HL-60/S4 treated with phorbol 12-myristate 13-acetate at 8.2 ng/mL for 4 days and 3 days (cell line): ENCODE data around the gene OBSCN.

Experiments used
- in situ Hi-C: fragments of 300-500 bp; cut with MboI; formaldehyde crosslinking; loops from 2 replicates; pipeline ENCODE4 v1.15.0; 2022; ENCODE audit warnings: low sequenced_read_pairs

OBSCN gene

DNA sequence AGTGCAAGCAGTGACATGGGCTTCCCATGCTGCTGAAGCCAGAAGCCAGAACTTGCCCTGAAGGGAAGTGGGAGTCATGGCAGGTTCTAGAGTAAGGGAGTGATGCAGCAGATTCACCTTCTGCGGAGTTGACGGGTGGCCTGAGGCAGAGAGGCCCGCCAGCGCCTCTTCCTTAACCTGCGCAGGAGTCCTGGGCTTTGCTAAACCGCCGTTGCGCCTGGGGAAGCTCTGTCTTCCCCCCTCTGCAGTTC lies 67.3 kb downstream of the OBSCN start:
- in situ Hi-C loops = no loop called here

DNA sequence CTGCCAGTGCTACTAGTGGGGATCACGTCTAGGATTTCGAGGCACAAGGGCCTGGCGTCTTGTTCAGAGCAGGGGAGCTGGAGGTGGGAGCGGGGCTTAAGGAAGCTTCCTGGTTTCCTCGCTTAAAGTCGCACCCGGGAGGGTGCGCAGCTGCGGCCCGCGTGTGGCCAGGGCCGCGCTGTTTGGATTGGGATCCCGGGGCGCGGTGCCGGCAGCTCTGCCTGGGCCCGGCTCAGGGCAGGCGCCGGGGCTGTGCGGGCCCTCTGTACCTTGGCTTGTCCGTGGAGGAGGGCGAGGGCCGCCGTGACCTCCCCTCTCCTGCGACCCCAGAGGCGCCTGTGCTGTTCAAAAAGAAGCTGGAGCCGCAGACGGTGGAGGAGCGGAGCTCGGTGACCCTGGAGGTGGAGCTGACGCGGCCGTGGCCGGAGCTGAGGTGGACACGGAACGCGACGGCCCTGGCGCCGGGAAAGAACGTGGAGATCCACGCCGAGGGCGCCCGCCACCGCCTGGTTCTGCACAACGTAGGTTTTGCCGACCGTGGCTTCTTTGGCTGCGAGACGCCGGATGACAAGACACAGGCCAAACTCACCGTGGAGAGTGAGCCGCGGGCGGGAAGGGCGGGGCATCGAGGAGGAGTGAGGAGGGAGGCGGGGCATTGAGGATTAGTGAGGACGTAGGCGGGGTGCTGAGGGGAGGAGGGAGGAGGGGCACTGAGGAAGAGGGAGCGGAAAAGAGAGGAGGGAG lies 67.8 kb downstream of the OBSCN start:
- in situ Hi-C loops = no loop called here

DNA sequence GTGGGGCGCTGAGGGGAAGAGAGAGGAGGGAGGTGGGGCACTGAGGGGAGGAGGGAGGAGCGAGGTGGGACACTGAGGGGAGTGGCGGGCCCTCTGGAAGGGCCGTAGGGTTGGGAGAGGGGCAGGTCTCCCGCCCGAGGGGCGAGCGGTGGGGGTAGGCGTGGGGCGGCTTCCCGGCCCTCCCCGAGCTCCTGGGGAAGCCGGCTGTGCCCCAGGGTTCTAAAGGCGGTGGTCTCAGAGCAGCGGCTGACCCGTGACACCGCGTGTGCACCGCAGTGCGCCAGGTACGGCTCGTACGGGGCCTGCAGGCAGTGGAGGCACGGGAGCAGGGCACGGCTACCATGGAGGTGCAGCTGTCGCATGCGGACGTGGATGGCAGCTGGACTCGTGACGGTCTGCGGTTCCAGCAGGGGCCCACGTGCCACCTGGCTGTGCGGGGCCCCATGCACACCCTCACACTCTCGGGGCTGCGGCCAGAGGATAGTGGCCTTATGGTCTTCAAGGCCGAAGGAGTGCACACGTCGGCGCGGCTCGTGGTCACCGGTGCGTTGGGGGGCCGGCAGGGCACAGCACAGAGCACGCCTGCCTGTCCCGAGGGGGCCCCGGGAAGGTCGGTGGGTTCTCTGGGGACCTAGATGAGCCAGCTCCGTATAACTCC lies 68.5 kb downstream of the OBSCN start:
- in situ Hi-C loops = no loop called here

DNA sequence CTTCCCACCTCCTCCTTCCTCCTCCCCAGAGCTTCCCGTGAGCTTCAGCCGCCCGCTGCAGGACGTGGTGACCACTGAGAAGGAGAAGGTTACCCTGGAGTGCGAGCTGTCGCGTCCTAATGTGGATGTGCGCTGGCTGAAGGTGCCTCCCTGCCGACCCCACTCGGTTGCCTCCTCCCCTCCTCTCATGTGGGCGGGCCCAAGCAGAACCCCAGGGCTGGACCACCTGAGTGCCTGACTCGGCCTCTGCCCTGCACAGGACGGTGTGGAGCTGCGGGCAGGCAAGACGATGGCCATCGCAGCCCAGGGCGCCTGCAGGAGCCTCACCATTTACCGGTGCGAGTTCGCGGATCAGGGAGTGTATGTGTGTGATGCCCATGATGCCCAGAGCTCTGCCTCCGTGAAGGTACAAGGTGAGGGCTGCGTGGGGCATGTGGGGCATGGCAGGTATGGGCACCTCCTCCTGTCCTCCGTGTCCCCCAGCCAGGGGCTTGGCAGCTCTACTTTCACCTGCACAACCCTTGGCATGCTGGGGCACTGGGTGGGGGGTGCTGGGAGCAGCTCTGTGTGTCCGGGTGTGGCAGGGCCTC lies 69.2 kb downstream of the OBSCN start:
- in situ Hi-C loops = no loop called here

DNA sequence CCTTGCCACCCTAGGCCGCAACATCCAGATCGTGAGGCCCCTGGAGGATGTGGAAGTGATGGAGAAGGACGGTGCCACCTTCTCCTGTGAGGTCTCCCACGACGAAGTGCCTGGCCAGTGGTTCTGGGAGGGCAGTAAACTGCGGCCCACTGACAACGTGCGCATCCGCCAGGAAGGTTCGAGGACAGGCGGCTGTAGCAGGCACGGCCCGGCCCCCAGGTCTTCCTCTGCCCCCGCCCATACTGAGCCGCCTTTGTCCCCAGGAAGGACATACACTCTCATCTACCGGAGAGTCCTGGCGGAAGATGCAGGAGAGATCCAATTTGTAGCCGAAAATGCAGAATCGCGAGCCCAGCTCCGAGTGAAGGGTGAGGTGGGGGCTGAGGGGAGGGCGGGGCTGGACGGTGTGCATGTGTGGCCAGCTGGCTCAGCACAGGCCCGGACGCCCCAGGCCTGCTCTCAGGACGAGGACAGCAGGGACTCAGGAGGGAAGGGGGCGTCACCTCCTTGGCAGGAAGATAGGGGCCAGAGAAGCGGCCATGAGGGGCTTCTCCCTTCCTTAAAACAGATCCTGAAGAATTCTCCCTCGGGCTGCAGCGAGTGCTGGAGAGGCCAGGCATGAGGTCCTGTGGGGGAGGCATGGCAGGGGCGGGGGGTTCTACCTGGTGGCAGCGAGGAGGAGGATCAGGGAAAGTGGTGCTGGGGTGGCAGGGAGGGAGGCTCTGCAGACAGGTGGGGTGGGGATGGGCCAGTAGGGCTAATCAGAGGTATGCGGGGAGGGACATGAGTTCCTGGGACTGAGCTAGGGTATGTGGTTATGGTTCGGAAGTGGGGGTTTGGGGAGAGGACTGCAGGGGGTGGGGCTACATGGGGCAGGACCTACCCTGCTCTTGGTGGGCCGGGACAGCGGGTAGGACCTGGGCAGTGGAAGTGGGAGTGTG lies 69.9 kb downstream of the OBSCN start:
- in situ Hi-C loops = no loop called here

DNA sequence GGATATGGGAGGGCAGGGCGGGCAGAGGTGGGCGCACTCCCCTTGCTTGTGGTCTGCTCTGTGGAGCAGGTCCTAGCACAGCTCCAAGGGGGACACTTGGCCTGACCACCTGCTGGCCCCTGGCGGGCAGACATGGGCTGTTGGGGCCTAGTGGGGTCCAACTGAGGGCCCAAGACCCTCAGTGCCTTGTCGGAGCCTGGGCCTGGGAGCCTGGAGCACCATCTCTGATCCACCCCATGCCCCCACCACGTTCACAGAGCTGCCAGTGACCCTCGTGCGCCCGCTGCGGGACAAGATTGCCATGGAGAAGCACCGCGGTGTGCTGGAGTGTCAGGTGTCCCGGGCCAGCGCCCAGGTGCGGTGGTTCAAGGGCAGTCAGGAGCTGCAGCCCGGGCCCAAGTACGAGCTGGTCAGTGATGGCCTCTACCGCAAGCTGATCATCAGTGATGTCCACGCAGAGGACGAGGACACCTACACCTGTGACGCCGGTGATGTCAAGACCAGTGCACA lies 70.6 kb downstream of the OBSCN start:
- in situ Hi-C loops = no loop called here

DNA sequence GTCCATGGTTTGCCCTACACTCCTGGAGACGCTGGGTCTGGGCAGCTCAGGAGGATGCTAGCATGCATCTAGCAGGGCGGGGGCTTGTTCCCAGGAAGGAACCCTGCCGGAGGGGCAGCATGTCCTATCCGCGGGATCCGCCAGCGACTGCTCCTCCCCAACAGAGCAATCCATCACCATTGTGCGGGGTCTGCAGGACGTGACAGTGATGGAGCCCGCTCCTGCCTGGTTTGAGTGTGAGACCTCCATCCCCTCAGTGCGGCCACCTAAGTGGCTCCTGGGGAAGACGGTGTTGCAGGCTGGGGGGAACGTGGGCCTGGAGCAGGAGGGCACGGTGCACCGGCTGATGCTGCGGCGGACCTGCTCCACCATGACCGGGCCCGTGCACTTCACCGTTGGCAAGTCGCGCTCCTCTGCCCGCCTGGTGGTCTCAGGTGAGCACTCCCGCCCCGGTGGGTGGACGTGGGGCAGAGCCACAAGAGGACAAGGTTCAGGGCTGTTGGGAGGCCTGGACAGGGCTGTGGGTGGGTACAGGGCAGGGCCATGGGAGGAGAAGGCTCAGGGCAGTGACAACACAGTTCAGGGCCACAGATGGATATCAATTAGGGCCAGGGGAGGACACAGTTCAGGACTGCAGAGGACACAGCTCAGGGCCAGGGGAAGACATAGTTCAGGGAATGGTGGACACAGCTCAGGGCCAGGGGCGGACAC lies 71.3 kb downstream of the OBSCN start:
- in situ Hi-C loops = no loop called here

DNA sequence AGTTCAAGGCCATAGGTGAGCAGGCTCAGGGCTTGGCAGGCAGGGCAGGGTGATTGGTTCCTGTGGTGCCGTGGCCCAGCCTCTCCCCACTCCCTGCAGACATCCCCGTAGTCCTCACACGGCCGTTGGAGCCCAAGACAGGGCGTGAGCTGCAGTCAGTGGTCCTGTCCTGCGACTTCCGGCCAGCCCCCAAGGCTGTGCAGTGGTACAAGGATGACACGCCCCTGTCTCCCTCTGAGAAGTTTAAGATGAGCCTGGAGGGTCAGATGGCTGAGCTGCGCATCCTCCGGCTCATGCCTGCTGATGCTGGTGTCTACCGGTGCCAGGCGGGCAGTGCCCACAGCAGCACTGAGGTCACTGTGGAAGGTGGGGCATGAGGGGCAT lies 71.9 kb downstream of the OBSCN start:
- in situ Hi-C loops = no loop called here

DNA sequence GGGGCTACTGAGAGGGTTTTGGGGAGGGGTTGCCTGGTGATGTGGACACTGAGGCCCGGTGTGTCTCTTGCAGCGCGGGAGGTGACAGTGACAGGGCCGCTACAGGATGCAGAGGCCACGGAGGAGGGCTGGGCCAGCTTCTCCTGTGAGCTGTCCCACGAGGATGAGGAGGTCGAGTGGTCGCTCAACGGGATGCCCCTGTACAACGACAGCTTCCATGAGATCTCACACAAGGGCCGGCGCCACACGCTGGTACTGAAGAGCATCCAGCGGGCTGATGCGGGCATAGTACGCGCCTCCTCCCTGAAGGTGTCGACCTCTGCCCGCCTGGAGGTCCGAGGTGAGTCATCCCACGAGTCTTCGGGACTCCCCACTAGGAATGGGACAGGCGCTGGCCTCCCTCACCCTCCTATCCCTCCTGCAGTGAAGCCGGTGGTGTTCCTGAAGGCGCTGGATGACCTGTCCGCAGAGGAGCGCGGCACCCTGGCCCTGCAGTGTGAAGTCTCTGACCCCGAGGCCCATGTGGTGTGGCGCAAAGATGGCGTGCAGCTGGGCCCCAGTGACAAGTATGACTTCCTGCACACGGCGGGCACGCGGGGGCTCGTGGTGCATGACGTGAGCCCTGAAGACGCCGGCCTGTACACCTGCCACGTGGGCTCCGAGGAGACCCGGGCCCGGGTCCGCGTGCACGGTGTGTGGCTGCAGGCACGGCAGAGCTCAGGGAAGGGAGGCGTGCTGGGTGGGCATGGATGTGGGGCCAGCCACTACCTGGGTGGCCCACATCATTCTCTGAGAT lies 72.5 kb downstream of the OBSCN start:
- in situ Hi-C loops = no loop called here

DNA sequence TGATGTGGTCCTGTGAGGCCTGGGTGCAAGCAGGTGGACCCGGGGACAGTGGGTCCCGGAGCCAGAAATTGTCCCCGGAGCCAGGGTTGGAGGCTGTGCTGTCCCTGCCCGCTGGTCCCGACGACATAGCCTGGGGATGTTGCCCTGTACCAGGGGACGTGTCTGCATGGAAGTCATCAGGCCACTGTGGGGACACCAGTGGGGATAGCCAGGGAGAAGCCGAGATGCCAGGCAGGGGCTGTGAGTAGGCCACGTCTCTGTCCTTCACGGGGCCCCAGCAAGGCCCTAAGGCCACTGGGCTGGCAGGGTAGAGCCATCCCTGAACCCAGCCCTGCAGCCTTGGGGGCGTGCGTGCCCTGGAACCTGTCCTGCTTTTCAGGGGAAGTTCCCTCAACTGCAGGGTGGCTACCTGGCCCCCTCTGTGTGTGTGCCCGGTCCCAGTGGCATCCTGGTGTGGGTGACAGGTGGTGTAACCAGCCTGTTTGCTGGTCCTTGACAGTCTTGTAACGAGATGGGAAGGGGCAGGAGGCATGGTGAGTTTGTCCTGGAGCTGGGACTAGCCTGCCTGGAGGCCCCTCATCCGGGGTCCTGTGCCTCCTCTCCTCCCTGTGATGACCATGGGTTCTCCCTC lies 73.2 kb downstream of the OBSCN start:
- in situ Hi-C loops = no loop called here

DNA sequence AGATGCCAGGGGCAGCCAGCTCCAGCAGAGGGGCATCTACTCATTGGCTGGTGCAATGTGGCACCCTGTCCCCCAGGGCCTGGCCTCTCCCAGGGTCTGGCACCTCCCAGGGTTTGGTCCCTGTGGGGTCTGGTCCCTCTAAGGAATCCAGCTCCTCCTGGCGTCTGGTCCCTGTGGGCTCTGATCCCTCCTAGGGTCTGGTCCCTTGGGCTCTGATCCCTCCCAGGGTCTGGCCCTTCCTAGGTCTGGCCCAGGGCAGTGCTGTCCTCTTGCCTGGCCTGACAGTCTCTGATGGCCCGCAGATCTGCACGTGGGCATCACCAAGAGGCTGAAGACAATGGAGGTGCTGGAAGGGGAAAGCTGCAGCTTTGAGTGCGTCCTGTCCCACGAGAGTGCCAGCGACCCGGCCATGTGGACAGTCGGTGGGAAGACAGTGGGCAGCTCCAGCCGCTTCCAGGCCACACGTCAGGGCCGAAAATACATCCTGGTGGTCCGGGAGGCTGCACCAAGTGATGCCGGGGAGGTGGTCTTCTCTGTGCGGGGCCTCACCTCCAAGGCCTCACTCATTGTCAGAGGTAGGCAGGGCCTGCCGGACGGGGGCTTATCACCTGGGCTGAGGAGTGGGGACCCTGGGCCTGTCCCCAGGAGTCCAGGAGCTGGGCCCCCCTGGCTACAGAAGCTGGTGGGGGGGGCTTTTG lies 73.9 kb downstream of the OBSCN start:
- in situ Hi-C loops = no loop called here

DNA sequence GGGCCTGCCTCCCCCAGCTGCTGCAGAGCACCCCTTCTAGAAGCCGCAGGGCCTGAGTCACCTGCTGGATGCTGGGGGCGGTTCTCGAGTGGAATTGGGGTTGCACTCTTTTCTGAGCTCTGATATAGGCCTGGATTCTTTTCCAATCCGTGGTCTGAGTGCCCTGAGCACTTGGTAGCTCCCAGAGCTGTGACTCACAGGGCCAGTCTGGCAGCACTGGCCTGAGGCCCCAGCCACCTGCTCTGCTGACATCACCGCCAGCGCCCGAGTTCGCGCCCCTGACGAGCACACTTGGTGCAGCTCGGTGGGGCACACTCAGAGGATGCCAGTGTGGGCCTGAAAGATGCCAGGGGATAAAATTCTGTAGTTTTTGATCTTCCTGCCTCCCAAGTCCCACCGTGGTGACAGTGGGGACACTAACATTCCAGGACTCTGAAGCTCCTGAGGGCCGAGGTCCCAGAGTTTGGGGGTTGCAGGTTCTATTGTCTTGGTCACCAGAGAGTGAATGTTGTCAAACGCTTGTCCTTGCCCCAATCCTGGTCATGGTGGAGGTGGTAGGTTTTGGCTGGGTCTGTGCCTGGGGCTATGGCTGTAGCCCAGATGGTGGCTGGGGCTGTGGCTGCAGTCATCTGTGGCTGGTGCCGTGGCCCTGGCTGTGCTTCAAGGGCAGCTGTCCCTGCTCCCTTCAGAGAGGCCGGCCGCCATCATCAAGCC lies 74.6 kb downstream of the OBSCN start:
- in situ Hi-C loops = no loop called here

DNA sequence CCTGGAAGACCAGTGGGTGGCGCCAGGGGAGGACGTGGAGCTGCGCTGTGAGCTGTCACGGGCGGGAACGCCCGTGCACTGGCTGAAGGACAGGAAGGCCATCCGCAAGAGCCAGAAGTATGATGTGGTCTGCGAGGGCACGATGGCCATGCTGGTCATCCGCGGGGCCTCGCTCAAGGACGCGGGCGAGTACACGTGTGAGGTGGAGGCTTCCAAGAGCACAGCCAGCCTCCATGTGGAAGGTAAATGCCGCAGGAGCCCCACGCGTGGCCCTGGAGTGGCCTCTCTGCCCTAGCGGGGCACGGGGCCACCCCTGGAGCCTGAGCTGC lies 75.2 kb downstream of the OBSCN start:
- in situ Hi-C loops = no loop called here

DNA sequence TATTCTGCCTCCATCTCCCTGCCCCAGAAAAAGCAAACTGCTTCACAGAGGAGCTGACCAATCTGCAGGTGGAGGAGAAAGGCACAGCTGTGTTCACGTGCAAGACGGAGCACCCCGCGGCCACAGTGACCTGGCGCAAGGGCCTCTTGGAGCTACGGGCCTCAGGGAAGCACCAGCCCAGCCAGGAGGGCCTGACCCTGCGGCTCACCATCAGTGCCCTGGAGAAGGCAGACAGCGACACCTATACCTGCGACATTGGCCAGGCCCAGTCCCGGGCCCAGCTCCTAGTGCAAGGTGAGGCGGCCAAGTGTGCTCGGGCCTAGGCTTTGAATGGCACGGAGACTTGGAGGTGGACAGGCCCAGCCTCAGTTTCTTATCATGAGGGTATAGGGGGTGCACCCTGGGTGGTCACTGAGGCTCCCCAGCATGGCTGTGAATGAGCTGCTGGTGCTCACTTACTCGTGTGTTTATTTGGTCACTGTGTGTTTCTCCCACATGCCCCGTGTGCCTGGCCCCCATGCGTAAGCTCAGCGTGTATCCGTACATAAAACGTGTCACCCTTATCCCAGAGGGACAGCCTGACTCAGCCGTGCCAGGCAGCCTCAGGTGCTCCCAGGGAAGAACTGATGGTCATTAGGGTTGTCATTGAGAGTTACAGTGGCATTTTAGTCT lies 75.8 kb downstream of the OBSCN start:
- in situ Hi-C loops = no loop called here

DNA sequence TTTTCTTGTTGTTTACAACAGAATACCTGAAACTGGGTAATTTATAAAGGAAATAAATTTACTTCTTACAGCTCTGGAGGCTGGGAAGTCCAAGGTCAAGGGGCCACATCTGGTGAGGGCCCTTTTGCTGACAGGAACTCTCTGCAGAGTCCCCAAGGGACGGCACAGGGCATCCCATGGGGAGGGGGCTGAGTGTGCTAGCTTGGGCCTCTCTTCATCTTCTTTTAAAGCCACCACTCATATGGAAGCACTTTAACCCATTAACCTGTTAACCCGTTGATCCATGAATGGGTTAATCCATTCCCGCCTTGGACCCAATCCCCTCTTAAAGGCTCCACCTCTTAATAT lies 76.3 kb downstream of the OBSCN start:
- in situ Hi-C loops = no loop called here

DNA sequence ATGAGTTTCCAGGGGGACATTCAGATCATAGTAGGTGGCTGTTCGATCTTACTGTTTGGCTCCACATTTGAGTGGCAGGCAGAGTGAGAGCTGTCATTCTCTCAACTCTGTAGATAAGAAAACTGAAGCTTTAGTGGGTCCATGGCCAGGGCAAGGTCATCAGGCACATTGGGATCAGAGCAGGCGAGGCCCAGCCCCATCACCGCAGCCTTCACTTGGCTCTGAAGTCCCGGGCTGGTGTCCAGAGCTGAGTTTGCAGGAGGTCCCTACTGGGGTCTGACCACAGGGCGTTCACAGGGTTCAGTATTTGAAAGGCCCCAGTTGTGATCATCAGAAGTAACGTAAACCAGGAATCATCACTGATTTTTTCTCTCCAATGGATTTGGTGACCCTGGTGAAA lies 76.7 kb downstream of the OBSCN start:
- in situ Hi-C loops = no loop called here

DNA sequence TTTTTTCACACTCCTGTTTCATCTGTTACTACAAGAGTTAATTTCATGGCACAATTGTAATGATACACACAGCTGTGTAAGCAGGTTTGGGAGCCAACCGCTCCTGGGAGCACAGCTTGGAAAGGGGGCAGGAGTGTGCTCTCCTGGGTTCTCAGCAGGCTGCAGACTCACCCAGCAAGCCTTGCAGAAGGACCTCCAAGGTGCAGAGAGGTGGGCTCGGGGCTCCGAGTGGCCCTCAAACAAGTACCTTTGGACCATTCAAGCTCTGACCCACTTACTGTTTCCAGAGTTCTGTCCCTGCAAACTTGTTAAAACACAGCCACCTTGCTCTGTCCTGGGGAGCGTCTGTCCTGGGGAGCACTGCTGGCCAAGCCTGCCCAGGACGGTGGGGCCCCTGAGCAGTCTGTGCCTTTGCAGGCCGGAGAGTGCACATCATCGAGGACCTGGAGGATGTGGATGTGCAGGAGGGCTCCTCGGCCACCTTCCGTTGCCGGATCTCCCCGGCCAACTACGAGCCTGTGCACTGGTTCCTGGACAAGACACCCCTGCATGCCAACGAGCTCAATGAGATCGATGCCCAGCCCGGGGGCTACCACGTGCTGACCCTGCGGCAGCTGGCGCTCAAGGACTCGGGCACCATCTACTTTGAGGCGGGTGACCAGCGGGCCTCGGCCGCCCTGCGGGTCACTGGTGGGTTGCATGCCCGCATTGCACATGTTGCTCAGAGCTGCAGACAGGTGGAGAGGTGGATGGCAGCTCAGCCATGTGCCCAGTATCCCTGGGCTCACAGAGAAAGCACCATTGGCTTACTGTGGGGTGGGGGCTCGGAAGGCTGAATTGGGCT lies 78.0 kb downstream of the OBSCN start:
- in situ Hi-C loops = no loop called here
